GM10266 (cell line): ENCODE data around the gene CCDC187.

Experiments
- DNase-seq: peaks from one replicate; pipeline ENCODE4 v3.0.0; 2012; ENCODE audit errors: extremely low spot score
- TF ChIP-seq, protein P1 (sequence below): IDR thresholded peaks from 2 replicates; pipeline ENCODE4 v1.5.1; 2012; ENCODE audit warnings: mild to moderate bottlenecking, low read depth; ENCODE audit not compliant: control insufficient read depth, insufficient read depth; ENCODE audit errors: missing control alignments

CCDC187 gene

DNA sequence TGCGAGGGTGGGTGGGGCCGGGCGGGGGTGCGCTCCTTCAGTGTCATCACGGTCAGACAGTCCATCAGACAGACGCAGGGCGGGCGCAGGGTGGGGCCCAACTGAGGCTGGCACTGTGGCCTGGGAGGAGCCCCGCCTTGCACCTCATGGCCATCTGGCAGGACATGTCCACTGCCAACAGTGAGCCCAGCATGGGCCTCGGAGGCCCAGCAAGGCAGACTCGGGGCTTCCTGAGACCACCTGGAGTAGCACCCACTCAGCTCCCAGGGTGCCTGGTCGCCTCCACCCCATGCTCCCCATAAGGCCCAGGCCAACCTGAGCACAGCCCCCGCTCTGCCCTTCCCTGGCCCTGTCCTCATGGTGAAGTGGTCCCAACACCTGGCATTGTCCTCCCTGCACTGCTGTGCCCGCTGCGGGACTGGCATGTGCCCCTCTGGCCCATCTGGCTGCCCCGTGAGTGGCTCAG, 14.9 kb upstream of the CCDC187 start:
- TF ChIP-seq, protein P1, sequence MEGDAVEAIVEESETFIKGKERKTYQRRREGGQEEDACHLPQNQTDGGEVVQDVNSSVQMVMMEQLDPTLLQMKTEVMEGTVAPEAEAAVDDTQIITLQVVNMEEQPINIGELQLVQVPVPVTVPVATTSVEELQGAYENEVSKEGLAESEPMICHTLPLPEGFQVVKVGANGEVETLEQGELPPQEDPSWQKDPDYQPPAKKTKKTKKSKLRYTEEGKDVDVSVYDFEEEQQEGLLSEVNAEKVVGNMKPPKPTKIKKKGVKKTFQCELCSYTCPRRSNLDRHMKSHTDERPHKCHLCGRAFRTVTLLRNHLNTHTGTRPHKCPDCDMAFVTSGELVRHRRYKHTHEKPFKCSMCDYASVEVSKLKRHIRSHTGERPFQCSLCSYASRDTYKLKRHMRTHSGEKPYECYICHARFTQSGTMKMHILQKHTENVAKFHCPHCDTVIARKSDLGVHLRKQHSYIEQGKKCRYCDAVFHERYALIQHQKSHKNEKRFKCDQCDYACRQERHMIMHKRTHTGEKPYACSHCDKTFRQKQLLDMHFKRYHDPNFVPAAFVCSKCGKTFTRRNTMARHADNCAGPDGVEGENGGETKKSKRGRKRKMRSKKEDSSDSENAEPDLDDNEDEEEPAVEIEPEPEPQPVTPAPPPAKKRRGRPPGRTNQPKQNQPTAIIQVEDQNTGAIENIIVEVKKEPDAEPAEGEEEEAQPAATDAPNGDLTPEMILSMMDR: no peak
- no peak for DNase-seq

DNA sequence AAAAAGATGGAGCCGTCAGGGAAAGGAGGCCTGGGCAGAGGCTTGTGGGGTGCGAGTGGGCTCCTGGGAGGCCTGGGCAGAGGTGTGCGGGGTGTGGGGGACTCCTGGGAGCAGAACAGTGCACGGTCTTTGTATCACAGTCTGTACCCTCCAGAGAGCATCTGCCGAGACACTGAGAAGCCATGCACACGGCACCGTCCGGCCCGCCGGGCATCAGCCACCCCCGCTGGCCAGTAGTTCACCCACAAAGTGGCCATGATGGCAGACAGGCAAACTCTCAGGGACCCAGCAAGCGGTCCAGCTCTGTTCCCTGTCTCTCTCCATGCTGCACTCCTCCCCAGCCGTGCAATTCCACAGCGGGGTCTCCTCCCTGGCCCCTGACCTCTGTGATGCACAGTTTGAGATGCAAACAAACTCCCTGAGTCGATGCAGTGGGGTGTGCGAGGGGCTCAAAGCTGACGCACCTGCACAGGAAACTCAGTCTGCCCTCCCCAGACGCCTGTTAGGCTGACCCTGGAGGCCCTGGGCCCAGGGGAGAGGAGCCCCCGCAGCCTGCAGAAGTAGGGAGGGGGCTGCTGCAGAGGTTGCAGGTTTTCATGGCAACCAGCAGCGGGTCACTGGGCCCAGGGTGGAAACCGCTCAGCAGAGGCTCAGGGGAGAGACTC, 14.3 kb upstream of the CCDC187 start:
- DNase-seq: no peak
- TF ChIP-seq, protein P1: no peak

DNA sequence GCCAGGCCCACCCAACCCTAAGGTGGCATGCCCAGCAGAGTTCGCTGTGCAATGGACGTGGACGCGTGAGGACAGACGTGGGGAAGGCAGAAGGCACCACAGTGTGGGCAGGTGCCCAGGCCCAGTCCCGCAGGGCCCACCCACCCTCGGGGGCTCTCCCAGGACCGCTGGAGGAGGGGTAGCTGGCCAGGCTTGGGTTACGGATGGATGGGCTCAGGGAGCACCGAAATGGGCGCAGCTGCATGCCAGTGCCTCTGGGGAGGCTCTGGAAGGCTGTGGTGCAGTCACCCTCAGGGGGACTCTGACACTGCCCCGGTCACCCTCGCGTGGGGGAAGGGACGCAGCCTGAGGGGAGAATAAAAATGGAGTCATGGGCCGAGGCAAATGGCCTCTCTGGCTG, 13.8 kb upstream of the CCDC187 start:
- TF ChIP-seq, protein P1: no peak
- DNase-seq: no peak

DNA sequence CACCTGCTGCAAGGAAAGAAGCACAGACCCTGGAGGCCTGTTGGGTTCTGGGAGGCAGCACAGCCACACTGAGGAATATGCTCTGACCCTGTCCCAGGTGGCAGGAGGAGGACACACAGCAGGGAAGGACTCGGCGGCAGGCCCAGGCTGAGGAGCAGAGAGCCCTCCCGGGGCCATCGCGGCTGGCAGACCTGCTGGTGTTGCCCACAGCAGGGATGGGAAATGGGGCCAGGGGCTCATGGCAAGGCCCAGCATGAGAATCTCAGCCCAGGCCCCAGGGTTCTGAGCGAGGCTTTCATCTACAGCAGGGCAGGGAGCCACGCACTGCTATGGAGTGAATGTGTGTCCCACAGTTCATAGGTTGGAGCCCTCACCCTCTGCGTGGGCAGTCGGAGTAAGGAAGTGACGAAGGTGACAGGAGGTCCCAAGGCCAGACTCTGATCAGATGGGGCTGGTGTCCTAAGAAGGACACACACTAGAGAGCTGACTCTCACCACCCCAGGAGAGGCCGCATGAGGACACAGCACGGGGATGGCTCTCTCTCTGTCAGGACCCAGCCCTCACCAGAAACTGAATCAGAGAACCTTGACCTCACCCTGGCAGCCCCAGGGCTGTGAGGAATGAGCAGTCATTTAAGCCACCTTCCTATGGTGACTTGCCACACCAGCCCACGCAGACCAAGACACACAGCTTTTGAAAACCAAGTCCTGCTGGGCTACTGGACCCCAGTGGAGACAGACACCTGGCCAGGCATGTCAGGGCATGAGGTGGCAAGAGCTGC, 13.2 kb upstream of the CCDC187 start:
- DNase-seq: no peak
- TF ChIP-seq, protein P1: no peak

DNA sequence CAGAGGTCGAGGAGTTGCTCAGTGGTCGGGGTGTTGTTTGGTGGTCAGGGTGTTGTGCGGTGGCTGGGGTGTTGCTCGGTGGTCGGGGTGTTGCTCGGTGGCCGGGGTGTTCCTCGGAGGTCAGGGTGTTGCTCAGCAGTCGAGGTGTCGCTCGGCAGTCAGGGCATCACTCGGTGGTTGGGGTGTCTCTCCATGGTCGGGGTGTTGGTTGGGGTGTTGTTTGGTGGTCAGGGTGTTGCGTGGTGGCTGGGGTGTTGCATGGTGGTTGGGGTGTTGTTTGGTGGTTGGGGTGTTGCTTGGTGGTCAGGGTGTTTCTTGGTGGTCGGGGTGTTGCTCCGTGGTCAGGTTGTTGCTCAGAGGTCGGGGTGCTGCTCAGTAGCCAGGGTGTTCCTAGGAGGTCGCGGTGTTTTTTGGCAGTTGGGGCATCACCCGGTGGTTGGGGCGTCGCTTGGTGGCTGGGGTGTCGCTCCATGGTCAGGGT, 12.4 kb upstream of the CCDC187 start:
- TF ChIP-seq, protein P1: no peak
- DNase-seq: no peak

DNA sequence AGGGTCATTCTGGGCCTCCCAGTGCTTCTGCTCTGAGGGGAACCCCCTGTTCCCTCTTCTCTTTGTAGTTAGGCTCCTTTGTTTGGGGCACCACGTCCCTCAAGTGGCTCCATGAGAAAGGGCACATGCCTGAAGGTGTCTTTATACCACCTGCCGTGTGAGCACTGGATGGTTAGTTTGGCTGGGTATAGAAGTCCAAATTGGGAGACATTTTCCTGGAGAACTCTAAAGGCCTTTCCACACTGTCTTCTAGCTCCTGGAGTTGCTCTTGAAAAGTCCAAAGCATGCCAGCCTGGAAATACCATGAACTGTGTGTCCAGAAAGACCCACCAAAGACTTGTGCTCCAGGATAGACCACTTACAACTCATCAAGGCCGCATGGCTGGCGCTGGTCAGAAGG, 11.1 kb upstream of the CCDC187 start:
- TF ChIP-seq, protein P1: no peak
- no peak for DNase-seq

DNA sequence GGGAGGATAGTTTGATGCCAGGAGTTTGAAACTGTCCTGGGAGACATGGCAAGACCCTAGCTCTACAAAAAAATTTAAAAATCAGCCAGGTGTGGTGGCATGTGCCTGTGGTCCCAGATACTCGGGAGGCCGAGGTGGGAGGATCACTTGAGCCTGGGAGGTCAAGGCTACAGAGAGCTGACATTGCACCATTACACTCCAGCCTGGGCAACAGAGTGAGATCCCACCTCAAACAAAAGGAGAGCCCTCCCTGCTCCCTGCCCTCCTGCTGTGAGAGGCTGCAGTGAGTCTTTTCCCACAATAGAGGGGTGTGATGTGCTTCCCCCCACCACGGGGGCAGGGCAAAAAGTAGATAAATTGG, 10.1 kb upstream of the CCDC187 start:
- DNase-seq: no peak
- TF ChIP-seq, protein P1: no peak
